HG03025 (cell line): ENCODE data around the gene MSMB.
"Not testable (repeated sequence)": the region's sequence is repeated elsewhere in the genome, so short reads cannot be mapped to it uniquely, and the experiment has no call there.

ENCODE experiments used
- ATAC-seq: cut with Tn5 transposase; IDR thresholded peaks from one replicate; pipeline ENCODE4 v1.9.1; 2021; ENCODE audit warnings: mild to moderate bottlenecking, moderate library complexity; ENCODE audit not compliant: unreplicated experiment, low FRiP score

The MSMB gene

DNA sequence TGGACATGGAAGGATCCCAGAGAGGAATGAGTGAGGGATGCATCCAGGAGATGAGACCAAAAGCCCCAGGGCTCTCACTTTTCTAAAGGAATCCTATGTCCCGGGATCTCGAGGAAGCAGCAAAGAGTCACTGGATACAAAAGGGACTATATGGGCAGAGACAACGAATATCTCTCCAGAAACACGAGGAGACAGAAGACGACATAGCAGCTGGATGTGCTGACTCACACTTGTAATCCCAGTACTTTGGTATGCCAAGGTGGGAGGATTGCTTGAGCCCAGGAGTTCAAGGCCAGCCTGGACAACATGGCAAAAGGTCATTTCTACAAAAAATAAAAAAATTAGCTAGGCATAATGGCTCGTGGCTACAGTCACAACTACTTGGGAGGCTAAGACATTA lies 24.7 kb upstream of the MSMB start:
- no peak for ATAC-seq

DNA sequence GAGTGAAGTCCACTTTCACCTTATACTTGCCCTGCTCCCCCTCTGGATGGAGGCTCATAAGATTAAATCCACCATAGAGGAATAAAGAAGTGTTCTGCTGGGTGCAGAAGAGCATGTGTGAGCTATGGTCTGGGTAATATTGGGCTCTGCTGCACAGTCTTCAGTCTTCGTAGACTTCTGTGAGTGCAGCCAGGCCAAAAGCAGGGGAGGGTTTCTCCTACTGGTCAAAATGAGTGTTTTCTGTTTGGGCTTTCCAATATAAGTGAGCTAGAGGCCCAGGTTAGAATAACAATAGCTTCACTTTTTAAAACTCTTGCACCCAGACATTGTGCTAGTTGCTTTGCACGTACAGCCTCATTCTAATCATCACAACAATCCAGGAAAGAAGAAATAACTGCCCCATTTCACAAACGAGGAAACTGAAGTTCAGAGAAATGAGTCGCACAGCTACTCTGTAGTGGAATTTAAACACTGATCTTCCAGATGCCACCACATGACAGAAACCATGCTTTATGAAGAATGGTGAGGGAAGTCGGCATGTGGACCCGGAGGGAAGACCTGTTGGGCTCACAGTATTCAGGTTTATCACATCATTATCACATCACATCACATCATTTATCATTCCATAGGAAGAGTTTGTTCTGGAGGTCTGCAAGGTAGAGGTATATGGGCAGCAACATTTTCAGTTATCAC lies 23.8 kb upstream of the MSMB start:
- ATAC-seq: no peak

DNA sequence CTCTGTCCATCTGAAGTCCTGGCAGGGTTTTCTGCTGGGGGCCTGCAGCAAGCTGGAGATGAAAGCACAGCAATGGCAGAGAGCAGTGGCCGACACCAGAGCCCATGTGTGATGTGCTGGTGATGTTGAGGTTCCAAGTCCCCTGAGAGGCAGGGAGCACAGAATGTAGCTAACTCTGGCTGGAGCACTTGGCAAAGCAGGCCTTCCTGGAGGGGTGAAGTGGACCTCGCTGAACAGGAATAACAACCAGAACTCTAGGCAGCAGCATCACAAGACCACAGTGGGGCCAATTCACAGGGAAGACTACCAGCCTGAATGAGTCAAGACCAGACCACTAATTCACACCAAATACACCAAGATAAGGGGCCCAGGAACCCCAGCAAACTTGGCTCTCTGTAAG lies 22.8 kb upstream of the MSMB start:
- ATAC-seq: no peak

DNA sequence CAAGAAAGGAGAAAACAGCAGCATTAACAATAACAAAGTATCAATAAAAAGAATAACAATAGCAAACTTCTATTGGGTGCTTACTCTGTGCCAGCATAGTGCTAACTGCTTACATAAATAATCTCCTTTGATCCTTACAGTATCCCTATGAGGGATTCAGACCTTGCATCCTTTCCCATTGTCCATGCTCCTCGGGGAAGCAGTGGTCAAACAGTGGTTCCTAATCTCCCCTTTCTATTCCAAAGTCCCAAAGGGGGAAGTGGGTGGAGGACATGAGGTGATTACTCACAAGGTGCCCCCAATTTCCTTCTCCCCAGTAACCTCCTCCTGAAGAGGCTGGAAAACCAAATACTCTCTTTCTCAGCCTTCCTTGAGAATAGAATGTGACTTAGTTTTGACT lies 22.0 kb upstream of the MSMB start:
- no peak for ATAC-seq

DNA sequence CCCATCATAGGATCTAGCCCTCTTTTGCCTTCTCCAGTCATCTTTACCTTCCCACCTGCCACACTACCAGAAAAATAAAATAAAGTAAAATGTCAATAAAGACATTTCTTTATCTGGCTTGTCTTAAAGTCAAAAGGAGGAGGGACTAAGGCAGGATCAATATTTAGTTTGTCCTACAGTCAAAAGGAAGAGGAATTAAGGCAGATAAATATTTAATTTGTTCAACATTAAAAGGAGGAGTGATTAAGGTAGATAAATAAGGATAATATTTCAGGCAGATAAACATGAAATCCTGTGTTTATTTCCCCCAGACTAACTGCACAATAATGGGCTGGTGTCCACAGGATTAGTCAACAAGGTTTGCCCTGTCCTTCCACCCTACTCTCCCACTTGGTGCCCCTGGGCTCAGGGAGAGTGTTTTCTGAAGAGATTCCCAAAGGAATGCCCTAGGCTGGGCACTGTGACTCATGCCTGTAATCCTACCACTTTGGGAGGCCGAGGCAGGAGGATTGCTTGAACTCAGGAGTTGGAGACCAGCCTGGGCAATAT lies 18.3 kb upstream of the MSMB start:
- ATAC-seq: no peak

DNA sequence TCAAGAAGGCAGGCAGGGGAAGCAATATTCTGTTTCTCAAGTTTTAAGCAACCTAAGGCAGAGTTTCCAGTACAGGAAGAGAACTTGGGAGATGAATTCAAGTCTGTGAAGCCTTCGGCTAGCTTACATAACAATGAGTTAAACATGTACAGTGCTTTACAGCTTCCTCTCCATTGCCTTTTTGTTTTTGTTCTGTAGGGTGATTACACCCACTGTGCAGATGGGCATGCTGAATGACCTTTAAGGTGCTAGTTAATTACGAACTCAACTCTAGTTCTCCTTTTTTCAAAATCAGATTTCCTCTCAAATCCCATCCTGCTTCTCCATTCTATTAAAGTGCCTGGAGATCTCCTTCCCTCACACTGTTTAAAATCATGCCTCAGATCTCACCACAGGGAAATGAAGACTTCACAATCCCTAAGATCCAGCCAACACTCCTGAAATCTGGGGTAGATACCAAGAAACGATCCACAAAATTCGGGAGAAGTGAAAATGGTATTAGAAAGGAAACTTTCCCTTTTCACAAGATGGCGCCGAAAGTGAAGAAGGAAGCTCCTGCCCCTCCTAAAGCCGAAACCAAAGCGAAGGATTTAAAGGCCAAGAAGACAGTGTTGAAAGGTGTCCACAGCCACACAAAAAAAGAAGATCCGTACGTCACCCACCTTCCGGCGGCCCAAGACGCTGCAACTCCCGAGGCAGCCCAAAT lies 16.8 kb upstream of the MSMB start:
- no peak for ATAC-seq

DNA sequence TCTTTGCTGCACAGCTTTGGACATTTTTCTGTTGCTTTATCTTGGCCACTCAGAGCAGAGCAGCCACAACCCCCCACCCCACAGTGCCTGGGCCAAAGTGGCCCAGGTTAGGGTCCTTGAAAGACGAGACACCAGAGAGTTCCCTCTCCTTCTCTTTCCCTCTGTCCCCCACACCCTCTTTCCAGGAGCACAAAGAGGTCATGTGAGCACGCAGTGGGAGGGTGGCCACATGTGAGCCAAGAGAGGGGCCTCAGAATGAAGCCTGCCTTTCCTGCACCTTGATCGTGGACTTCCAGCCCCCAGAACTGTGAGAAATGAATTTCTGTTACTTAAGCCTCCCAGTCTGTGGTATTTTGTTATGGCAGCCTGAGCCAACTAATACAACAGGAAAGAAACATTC lies 14.6 kb upstream of the MSMB start:
- no peak for ATAC-seq

DNA sequence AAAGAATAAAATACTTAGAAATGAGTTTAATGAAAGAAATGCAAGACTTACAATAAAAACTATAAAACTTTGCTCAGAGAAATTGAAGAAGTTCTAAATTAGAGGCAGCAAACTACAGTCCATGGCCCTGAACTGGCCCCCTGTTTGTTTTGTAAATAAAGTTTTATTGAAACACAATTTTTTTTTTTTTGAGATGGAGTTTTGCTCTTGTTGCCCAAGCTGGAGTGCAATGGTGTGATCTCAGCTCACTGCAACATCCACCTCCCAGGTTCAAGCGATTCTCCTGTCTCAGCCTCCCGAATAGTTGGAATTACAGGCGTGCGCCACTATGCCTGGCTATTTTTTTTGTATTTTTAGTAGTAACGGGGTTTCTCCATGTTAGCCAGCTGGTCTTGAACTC lies 11.9 kb upstream of the MSMB start:
- not testable (repeated sequence) for ATAC-seq

DNA sequence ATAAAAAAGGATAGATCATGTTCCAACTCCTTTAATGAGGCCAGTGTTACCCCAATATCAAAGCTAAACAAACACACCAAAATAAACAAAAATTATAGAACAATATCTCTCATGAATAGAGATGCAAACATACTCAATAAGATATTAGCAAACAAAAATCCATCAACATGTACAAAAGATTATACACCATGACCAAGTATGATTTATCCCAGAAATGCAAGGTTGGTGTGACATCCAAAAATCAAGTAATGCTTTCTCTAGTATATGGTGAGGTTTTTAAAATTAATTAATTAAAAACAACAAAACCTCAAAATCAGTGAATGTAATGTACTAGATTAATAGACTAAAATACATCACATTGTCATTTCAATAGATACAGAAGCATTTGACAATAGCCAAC lies 11.0 kb upstream of the MSMB start:
- ATAC-seq: no peak

DNA sequence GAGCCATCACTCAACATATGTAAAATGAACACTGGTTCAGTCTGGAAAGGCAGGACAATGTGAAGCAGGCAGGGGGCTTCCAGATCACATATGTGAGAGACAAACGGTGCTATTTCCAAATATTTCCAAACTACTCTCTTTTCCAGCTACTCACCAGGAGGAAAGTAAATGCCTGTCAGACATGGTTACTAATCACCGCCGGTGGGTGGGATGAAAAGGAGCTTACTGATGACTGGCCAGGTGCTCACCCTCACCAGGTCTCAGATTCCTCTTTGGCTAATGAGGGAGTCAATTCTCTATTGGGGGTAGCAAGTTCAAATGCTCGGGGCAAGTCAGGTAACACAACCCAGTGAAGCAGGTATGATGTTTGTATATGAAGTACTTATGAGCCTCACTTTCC lies 9.7 kb upstream of the MSMB start:
- no peak for ATAC-seq

DNA sequence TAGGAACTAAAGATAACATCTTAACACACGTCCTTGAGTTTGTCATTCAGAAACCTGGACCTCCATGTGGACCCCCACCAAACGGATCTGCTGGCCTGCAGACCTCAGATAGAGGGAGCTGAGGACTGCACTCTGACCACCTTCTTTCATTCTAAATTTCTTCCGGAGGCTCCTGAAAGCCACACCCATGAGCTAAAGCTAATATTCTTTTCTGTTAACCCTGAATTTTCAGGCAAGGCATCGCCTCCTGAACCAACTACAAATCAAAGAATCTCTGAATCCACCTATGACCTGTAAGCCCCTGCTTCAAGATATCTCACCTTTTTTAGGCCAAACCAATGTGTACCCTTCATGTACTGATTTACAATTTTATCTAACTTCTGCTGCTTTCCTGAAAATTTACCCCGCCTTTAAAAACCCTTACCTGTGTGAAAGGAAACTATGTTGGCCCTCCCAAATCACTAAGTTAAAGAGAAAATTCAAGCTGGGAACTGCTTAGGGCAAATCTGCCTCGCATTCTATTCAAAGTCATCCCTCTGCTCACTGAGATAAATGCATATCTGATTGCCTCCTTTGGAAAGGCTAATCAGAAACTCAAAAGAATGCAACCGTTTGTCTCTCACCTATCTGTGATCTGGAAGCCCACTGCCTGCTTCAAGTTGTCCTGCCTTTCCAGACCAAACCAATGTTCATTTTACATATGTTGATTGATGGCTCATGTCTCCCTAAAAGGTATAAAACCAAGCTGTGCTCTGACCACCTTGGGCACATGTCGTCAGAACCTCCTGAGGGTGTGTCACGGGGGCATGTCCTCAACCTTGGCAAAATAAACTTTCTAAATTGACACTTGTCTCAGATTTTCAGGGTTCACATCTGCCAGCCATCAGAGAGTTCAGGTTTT lies 7.7 kb upstream of the MSMB start:
- no peak for ATAC-seq

DNA sequence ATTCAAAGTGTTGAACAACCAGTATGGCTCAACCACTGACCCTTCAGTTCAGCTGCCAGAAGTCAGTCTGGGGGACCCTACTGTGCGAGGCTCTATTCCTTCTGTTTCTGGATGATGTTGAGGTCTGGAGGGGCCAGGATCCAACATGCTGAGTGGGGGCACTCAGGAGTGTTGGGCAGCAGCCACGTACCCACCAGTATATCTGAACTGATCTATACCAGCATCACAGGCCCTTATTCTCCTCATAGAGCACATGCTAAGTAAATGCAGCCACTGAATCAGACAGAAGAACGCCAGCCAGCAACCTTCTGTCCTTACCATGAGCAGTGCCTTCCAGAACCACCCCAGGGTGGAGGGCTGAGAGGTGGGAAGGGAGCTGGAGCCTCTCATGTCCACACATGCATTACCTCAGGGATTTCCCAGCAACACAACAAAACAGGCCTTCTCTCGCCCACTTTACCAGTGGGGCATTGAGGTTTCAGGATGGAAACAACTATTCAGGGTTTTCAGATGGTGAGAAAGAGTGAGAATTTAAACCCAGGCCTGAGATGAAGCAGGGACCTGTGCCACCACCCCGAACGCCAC lies 6.8 kb upstream of the MSMB start:
- no peak for ATAC-seq

DNA sequence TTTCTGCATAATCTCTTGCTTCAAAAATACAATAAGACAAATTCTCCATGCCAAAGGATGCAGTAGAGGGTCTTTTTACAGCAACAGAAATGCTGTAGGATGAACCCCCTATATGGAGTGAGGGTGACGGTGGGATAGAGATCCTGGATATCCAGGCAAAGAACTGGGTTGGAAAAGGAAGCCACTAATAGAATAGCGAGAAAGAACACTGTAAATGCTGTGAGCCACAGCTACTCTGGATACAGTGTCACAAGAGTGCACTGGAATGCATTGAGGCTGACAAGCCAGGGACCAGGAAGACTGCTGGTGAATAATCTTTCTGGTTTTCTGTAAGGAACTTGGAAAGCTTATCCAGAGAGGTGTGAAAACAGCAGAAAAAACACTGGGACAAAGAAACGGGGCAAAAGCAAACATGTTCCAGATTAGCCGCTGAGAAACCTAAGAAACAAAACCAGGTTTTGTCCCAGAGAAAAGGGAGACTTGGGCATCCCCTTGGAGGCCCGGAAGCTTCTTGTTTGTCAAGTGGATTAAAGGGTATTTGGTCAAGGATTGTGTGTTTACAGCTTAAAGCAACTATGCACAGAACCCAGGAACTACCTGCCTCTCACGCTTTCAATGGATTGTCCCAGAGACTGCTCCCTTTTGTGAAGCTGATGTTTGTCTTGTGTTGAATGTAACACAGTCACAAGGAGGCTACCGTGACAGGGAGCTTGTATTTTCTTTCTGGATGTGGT lies 6.2 kb upstream of the MSMB start:
- ATAC-seq: no peak

DNA sequence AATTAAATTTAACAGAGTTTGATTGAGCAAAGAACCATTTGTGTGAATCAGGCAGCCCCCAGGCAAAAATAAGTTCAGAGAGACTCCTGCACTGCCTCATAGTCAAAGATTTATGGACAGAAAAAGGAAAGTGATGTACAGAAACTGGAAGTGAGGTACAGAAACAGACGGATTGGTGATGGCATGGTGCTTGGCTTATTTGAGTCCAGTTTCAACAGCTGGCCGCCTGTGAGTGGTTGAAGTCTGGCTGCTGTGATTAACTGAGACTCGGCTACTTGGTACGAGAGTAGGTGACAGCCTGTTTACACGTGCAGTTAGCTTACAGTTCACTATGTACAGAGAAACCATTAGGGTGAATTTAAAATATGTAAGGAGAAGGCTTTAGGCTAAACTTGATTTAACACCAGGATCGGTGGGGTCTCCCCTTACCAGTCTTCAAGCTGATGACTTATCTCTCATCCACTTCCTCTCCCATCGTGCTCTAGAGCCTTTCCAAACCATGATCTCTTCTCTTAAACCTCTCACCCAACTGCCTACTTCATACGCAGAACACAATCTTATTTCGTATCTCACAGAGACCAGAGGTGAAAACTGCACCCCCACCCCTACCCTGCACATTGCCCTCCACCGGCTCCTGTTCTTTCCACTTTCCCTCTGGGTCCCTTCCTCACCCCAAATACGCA lies 5.0 kb upstream of the MSMB start:
- ATAC-seq: no peak

DNA sequence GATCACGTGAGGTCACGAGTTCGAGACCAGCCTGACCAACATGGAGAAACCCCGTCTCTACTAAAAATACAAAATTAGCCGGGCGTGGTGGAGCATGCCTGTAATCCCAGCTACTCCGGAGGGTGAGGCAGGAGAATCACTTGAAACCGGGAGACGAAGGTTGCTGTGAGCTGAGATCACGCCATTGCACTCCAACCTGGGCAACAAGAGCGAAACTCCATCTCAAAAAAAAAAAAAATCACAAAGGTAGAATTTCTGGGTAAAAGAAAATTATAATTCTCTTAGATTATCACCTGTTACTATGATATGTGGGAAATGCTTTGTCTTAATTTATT lies 3.4 kb upstream of the MSMB start:
- ATAC-seq: not testable (repeated sequence)

DNA sequence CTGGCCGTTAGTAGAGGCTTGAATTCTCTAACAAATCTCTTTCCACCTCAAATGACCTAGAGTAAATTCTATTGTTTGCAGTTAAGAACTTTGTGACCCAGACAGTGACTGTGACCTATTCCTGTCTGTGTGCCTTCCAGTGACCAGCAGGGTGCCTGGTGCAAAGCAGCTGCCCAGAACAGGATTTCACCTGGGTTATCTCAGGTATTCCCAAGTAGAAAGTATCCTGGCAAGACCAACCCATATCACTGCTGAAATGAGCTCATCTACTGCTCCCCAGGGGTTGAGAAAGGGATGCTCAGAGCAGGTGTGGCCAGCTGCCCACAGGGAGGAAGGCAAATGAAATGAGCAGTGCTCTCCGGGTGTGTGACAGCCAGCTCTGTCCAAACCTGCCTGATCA lies 2.1 kb upstream of the MSMB start:
- ATAC-seq: no peak

DNA sequence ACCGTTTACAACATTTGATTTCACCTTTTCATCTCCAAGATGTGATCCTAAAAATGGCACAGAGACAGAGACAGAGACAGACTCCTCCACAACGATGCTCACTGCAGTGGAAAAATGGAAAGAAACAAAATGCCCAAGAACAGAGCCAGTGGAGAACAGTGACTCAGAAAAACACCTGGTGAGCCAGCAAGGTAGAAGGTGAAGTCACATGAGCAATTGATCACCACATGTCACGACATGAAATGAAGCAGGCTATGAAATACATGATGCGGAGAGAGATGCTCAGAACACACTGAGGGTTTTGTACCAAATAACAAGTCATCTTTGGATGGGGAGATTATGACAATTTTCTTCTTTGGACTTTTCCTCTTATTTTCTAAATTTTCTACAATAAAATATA lies 3.5 kb downstream of the MSMB start:
- no peak for ATAC-seq

DNA sequence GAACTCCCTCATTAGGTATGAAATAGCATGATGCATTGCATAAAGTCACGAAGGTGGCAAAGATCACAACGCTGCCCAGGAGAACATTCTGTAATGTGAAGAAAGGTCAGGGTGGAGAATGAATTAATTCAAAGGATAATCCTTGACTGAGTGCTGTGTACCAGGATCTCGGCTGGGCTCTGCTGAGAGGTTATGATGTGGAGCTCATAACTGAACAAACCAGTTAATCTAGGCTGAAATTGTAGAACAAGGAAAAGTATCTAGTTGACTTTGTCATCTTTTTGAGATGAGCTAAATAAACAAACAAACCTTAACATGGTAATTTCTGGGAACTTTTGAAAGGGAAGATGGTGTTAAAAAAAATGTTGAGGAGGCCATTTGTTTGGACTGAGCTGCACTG lies 6.1 kb downstream of the MSMB start:
- no peak for ATAC-seq

DNA sequence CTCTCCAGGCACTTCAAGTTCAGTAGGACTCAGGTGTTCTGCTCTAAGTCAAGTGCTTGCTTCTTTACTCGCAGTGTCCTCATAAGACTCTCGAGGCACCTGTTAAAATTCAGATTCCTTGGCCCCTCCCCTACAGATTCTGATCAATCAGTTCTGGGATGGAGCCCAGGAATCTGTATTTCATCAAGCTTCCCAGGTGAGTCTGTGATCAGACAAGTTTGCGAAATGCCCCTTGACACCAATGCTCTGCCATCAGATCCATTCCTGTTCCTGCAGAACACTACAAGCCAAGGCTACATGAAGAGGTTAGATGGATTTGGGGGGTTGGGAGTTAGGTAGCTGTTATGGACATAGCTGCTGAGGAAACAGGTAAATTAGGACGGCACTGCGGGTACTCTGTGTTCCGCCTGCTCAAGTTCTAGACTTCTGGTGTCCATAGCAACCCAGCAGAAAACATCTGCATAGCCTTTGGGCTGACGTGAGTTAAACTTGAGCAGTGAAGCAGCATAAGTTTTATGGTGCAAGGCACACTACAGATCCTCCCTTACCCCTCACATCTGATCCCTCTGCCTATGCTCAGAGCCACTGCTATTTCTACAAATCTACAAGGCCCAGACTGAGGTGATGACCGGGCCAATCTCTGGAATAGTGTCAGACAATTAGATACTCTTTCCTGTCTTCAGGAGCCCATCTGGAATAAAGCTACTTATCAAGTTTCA lies 8.8 kb downstream of the MSMB start:
- no peak for ATAC-seq
